ENCODE measurements around the gene PDE9A.
"Not testable (repeated sequence)": the region's sequence is repeated elsewhere in the genome, so short reads cannot be mapped to it uniquely, and the experiment has no call there.

The PDE9A gene

DNA sequence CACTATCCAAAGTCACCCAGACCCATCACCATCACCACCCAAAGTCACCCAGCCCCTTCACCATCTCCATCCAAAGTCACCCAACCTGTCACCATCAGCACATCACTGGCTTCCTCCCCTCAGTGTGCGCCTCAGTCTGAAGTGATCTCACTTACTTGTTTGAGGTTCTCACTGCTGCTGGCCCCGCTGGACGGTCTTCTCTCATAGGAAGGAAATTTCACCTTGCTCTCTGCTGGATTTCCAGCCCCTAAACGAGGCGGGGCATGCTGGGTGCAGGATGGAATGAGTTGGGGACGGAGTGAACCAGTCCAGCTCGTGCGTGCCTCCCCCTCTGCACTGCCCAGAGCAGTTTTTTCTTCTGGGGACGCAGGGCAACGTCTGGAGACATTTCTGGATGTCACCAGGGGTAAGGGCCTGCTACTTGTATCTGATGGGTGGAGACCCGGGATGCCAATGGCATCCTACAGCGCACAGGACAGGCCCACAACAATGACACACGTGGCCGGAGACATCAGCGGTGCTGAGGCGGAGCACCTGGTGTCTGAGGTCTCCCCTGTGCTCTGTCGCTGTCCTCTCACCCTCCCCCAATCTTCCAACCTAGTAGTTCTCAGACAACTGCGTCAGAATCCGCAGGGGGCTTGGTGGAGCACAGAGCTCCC lies 38.6 kb downstream of the PDE9A start:
- no peak for DNase-seq

DNA sequence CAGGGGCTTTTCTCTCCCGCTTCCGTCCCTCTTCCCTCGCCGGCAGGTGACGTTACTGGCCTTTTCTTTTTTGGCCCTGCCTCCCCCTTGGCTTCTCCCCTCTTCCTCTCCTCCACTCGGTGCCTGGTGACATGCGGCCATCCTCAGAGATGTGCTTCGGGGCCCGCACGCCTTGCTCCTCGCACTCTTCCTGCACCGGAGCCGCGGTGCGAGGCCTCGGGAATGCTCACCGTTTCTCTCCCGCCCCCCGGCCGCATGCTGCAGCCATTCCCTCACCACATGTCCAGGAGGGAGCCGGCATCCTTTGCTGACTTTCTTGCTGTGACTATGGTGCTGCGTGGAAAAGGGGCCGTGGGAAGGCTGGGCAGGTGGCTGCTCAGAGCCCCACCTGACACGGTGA lies 39.3 kb downstream of the PDE9A start:
- no peak for DNase-seq

DNA sequence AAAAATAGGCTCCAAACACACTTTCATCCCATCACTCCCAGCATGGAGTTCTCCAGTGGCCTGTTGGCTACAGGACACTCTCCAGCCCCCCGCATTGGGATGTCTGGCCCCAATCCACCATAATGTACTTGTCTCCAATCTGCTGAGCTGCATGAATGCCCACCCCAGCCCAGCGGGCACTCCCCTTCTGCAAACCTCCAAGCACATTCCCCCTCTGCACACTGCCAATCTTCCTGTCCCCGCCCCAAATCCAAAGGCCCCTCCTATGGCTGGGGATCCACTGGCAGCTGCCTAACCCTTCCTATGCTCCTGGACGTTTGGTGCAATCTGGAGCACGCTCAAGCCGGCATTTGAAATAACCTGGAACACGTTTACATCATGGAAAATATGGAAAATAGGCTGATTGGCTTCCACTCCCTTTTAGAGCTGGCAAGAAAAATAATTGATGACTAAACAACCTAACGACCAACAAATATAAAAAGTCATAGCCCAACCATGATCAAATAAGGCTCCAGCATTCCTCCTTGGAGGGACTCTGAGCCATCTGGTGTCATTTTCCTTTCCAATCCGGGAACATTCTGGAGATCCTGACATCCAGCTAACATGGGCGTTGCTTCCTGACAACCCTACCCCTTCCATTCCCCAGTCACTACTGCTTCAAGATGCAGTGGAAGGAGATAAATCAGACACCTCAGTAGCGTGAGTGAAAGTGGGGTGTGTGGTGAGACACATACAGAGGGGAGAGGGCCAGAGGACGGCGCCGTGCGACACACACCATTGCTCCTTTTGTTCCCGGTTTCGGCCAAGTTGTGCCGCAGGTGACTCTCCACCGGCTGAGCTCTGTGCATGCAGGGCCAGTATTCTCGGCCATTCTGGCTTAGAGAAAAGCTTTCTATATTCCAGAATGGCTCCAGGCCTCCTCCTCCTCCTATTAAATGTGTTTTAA lies 41.6 kb downstream of the PDE9A start:
- no peak for DNase-seq

DNA sequence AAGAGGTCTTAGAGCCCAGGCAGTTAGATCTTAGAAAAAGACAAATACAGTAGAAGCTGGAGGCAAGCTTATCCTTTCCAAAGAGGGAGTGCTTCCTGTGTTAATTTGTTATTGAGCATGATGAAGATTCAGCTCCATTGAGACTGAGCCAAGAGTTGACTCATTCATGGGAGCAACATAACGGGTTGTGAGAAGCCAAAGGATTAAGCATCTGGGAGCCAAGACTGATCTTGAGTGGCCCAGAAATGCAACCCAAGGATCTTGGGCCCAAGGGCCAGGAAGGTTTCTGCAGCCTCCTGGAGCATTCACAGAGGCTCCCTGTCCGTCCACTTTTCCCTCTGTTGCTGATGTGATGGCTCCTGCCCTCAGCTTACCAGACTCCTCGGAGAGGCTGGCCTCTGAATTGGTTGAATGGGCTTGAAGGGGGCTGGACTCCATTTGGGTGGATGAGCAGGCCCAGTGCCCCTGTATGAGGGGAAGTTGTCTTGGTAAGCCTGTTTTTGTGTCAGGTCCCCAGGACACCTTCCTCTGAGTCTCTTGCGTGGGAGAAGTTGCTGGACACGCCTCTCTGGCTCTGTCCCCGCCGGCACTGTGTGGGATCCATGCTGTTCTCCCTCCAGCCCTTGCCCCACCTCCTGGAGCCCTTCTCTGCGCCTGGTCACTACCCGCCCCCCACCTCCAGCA lies 42.4 kb downstream of the PDE9A start:
- peak; percentile 10 for DNase-seq

DNA sequence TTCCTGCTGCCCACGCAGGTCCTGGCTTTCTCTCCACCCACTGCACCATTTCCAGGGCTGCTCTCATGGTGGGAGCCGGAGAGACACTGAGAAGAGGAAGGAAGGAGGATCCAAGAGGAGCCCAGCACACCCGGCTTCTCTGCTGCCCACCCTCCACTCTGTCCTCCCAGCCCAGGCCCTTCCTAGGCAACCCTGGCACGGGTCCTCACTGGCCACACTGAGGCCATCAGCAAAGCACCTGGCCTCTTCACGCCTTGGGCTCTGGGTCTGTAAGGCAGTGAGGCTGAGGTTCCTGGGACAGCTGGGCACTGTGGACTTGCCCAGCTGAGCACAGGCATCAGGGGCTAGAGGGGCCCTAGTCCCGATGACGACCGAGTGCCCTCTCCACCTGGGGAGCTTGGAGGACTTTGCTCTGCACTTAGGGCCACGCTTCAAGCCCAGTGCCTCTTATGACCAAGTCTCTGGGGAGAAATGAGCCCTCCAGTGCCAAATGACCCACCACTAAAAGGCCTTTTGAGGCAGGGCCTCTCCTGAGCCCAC lies 43.1 kb downstream of the PDE9A start:
- no peak for DNase-seq

DNA sequence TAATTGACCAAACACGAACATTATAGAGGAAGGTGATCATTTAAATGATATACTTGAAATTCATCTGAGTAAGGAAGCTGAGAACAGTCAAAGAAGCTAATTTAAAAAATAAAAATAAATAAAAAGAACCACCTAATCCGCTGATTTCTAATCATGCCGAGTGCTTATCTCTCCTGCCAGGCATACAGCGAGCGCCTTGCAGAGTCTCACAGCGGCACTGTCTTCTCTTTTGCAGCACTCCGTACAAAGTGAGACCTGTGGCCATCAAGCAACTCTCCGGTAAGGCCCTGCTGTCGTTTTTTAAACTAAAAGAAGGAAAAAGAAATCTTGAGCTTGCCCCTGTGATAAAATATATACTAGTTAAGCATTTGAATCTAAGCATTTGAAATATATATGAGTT lies 45.3 kb downstream of the PDE9A start:
- DNase-seq, result no peak

DNA sequence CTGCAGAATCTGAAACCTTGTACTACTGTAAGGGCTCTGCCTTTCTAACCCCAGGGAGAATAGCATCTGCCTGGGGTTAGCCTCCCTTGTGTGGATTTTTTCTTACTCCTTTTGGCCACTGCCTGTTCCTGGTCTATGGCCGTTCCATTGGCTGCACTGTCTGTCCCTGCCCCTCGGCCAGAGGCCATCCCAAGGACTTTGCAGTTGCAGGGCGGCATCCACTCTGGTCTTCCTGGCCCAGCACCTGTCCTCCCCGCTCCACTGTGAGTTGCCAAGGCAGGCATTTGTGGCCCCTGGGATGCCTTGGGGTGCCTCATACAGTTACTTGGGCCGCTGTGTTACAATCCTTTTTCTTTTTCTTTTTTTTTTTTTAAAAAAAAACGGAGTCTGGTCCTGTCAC lies 45.8 kb downstream of the PDE9A start:
- no peak for DNase-seq

DNA sequence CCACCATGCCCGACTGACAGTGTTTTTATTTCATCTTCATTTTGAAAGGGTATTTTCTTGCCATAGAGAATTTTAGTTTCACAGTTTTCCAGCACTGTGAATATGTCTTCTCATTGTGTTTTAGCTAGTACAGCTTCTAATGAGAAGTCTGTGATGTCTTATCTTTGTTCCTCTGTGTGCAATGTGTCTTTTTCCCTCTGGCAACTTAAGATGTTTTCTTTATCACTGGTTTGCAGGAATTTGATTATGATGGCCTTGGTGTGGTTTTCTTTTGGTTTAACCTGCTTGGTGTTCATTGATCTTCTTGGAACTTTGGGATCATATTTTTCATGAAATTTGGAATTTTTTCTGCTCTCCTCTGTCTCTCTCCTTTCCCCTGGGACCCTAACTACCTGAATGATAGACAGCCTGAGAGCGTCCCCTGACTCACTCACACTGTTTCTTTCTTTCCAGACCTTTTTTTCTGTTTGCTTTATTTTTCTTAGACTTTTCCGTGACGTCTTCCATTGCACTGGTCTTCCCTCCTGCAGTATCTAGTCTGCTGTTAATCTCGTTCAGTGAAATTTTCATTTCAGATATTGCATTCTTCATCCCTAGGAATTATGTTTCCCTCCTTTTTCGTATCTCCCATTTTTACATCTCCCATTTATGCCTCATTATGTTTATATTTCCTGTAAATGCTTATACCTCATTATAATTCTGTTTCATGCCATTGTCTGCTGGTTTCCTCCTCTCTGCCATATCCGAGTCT lies 48.5 kb downstream of the PDE9A start:
- DNase-seq, result no peak

DNA sequence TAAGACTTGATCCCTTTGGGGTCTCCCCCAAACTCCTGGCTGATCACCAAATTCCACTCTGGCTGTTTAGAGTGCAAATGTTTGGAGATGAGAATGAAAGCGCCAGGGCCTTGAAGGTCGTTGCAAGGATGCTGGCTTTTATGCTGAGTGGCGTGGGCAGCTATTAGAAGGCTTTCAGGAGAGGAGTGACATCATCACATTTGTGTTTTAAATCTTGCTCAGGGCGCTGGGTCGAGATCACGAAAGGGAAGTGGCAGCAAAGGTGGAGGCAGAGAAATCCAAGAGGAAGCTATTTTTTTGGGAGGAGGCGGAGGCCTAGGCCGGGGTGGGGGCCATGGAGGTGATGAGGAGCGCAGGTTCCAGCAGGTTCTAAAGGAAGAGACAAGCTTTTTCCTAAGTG lies 49.3 kb downstream of the PDE9A start:
- no peak for DNase-seq

DNA sequence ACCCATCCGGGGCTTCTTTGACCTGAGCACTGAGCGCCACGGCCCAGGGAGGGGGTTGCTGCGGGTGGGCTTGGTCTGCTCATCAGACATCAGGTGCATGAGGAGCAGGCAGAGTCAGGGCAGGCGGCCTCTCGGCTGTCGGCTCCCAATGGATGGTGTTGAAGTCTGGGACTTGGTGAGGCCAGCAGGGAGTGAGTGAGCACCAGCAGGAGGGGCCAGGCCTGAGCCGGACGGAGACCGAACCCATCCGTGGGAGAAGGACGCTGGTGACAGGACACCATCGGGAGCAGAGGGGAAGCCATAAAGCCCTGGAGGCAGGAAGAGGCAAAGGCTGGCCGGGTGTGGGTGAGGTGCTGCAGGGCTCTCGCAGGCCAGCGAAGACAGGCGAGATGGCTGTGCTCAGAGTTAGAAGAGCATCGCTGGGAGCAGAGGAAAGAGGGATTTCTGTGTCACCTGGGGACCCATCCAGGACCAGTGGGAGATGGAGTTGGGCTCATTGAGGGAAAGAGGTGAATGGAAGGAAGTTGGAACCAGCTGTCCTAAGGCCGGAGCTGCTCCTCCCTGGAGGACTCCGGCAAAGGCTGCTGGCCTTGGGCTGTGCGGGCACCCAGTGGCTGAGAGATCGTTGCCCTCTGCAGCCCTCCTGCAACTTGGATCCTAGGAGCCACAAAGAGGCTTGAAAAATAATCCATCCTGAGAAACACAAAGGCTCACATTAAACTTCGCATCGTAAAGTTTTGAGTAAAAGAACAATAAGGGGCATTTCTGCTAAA lies 49.9 kb downstream of the PDE9A start:
- no peak for DNase-seq

DNA sequence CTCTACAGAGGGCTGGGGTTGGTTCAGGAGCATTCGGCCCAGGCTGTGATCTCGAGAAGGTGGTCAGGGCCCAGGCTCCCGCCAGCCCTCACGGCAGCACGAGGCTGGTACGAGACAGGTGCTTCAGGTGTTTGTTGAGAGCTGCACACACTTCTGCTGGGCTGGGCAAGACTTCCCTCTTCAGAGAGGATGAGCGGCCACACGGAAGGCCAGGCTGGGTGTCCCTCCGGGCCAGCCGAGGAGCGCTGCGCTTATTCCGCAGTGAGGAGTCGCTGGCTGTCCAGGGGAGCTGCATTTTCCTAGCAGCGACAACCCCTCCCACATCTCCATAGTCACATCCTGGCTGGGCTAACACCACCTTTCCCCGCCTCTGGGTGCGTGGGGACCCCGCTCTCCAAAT lies 50.5 kb downstream of the PDE9A start:
- no peak for DNase-seq

DNA sequence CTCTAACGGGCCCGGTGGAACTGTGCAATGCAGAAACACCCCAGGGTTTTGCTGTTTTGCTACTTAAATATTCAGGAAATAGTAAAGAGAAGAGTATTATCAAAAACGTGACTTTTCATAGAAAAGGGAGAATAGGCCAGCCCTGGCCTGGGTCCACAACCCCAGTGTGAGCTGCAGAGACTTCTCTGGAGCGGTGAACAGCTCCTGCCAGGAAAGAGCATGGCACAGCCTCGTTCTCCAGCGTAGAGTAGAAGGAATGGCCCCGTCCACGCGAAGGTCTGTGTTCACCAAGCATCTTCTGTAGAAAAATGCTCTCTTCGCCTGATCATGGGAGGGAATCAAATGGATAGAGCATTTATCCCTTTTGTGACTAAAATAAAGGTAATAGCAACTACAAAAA lies 51.4 kb downstream of the PDE9A start:
- DNase-seq, result no peak

DNA sequence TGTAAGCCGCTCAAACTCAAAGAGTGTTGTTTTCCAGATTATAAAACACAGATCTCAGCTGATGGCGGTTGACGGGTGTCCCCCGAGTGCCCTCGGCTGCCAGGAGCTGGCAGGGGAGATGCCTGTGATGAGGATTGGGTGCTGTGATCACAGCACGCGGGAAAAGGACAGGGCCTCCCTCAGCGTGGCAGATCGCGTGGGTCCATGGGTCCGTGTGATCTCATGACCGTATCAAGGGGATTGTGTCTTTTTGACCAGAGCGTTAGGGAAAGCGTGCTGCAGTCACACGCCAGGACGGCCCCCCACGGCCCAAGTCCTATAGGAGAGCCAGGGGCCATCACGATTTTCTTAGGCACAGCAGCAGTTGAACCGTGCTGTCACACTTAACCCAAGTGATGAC lies 51.9 kb downstream of the PDE9A start:
- DNase-seq, result no peak

DNA sequence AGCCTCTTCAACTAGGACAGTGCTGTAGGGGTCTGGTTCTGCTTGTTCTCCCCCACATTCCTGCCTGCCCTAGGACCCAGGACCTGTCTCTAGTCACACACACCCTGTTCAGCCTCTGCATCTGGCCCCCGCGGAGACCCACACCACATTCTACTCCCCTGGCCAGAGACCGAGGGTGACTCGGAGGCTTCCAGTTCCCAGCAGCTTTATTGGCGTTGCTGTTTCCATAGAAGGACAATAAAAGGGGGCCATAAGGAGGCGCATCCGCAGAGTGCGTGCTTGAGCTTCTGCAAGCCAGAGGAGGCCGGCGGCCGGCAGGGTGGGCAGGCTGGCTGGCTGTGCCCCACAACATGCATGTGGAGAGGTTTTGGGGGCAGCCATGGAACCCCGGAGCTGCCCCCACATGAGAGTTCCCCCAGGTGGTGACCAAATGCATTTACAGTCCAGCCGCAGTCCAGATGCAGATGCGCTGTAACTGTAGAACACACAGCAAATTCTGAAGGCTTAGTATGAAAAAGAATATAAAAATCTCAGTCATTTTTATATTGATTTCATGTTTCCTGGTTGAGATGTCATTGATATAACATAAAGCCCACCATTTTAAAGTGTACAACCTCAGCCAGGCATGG lies 52.4 kb downstream of the PDE9A start:
- no peak for DNase-seq

DNA sequence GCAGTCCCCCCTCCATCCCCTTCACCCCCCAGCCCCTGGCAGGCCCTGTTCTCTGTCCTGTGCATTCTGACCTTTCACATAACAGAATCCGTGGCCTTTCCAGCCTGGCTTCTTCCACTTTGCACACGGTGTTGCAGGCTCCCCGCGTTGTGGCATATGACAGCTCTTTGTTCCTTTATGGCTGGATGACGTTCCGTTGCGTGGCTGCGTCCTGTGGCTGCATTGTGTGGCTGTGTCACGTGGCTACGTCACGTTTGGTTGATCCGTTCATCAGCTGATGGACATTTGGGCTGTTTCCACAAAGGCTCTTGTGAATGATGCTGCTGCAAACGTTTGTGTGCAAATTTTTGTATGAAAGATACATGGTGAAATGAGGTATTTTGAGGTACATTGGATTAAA lies 53.3 kb downstream of the PDE9A start:
- DNase-seq, result no peak

DNA sequence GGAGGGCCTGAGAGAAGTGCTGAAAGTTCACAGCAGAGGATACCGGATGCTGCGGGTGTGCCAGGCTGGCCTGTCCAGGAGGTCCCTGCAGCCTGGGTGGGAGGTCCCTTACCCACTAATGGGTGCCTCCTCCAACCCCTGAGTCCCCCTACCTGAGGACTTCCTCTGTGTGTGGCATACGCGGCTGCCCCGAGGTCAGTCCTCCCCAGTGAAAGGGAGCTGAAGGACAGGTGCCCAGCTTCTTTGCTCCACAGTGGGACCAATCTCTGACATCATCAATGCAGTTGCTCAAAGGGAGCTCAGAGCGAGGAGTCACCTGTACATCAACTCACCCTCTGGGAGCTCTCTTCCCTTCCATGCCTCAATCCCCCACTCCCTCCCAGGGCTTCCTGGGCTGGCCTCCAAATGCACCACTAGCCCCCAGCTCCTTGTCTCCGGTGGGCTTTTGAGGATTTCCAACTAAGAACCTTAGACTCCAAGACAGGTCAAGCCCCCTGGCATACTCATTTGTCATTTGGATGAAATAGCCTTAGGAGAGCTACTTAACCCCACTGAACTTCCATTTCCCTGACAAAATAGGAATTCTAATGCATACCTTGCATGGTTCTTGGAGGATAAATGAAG lies 53.9 kb downstream of the PDE9A start:
- no peak for DNase-seq

DNA sequence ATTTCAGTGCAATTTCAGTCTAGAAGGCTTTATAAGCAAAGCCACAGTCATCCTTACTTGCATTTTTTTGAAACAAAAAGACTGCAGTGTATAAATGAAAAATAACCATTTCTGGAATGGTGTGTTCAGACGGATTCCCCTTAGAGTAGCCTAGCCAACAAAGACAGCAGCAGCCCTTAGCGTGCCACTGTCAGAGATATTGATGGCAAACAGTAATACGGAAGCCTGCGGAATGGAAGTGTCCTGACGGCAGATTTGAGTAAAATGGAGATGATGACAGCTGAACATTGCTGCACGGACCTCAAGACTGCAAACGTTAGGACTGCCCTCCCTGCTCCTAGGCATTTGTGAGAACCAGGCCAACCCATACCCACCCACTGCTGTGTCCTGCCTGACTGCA lies 54.7 kb downstream of the PDE9A start:
- no peak for DNase-seq

DNA sequence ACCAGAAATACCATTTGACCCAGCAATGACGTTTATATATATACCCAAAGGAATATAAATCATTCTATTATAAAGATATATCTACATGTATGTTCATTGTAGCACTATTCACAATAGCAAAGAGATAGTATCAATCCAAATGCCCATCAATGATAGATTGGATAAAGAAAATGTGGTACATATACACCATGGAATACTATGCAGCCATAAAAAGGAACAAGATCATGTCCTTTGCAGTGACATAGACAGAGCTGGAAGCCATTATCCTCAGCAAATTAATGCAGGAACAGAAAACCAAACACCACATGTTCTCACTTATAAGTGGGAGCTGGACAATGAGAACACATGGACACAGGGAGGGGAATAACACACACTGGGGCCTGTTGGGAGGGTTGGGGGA lies 55.5 kb downstream of the PDE9A start:
- DNase-seq, result not testable (repeated sequence)

DNA sequence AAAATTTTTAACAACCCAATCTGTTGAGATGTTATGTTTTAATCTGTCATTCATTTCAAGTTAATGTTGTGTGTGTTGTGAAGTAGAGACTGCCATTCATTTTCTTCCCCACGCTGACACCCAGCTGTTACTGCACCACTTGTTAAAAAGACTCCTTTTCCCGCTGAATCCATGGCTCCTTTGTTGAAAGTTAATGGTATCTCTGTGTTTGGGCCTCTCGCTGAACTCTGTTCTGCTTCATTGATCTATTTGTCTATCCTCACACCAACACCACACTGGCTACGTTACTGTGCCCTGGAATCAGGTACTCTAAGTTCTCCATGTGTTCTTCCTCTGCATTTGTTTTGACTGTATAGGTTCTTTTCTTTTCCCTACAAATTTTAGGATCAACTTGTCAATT lies 58.2 kb downstream of the PDE9A start:
- no peak for DNase-seq

DNA sequence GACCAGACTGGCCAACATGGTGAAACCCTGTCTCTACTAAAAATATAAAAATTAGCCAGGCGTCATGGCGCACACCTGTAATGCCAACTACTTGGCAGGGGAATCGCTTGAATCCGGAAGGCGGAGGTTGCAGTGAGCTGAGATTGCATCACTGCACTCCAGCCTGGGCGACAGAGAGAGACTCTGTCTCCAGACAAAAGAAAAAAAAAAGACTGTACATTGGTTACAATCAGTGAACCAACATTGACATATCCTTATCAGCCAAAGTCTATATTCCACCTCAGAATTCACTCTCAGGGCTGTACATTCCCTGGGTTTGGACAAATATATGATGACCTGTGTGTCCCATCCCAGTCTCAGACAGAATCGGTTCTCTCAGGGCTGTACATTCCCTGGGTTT lies 62.0 kb downstream of the PDE9A start:
- not testable (repeated sequence) for DNase-seq

DNA sequence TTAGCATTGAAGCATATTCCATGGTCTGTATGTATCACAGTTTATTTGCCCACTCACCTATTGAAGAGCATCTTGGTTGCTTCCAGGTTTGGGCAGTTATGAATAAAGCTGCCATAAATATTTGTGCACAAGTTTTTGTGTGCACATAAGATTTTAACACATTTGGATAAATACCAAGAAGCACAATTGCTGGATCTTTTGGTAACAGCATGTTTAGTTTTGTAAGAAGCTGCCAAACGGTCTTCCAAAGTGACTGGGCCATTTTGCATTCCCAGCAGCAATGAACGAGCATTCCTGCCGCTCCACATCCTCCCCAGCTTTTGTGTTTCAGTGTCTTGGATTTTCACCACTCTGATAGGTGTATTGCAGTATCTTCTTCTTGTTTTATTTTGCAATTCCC lies 62.7 kb downstream of the PDE9A start:
- no peak for DNase-seq

All from fibroblast of upper back skin (primary cell).